Breast epithelium (tissue), 4 donors: Measurements from ENCODE around the gene ANTXRL. TPM values are rescaled to one million over a fixed set of nuclear protein-coding genes. Genes with fewer than 3 reads are reported as not detected.

Experiments used
- DNase-seq, 2 donors: peaks; one replicate each; pipeline ENCODE4 v3.0.0-alpha.2; 2019; ENCODE audit warnings: low spot score in 2 of 2
- H3K27ac ChIP-seq, 2 donors: fragments of 200-600 bp; sonication (generic) in 1 of 2; one replicate each; pipeline ENCODE4 v1.5.1; 2016 to 2019; ENCODE audit warnings: mild to moderate bottlenecking in 1 of 2
- H3K27me3 ChIP-seq, 2 donors: fragments of 200-600 bp; sonication (generic) in 1 of 2; one replicate each; pipeline versions ENCODE4 v1.5.1 to v1.6.0; 2017 to 2019; ENCODE audit warnings: control low read depth in 1 of 2, mild to moderate bottlenecking in 1 of 2
- H3K36me3 ChIP-seq: fragments of 200-600 bp; one replicate; pipeline ENCODE4 v1.5.1; 2019
- H3K4me1 ChIP-seq, 2 donors: fragments of 200-600 bp; sonication (generic); one replicate each; pipeline ENCODE4 v1.5.1; 2016 to 2019; ENCODE audit warnings: control low read depth in 1 of 2
- H3K4me3 ChIP-seq, 3 donors: fragments of 200-600 bp; sonication (generic); 1 replicate in 2 of 3; 2 replicates in 1 of 3; pipeline ENCODE4 v1.5.1; 2016 to 2019; ENCODE audit warnings: mild to moderate bottlenecking in 3 of 3, moderate library complexity in 2 of 3
- H3K9me3 ChIP-seq, 2 donors: fragments of 200-600 bp; sonication (generic) in 1 of 2; one replicate each; pipeline ENCODE4 v1.5.1; 2016 to 2019; ENCODE audit warnings: control low read depth in 1 of 2
- POLR2A ChIP-seq: fragments of 450-650 bp; IDR thresholded peaks from one replicate; pipeline ENCODE4 v1.6.1; 2016; ENCODE audit warnings: antibody characterized with exemption, mild to moderate bottlenecking, moderate library complexity
- POLR2AphosphoS5 ChIP-seq, 3 donors: sonication (generic); formaldehyde crosslinking; IDR thresholded peaks; one replicate each; pipeline ENCODE4 v1.6.1; 2017; ENCODE audit warnings: antibody characterized with exemption in 3 of 3
- intact Hi-C: fragments of 100-400 bp; cut with DNase I; formaldehyde crosslinking; loops from one replicate; pipeline ENCODE4 v1.15.1; 2023; ENCODE audit warnings: low total_unique reads
- total RNA-seq, 3 donors: library from RNA; depleted of rRNA; stranded (reverse); fragments of >200 nt; gene quantifications; one replicate each; pipeline ENCODE4 v1.1.0, GENCODE V29; 2016
- TF ChIP-seq, protein P1 (sequence below), 3 donors: fragments of 450-650 bp; IDR thresholded peaks; one replicate each; pipeline ENCODE4 v1.5.1; 2016 to 2017; ENCODE audit warnings: antibody characterized with exemption in 3 of 3, mild to moderate bottlenecking in 3 of 3, moderate library complexity in 3 of 3

Gene ANTXRL
- total RNA-seq, 3 donors from 2014 or later, result 0.15 TPM; not detected in 2

DNA sequence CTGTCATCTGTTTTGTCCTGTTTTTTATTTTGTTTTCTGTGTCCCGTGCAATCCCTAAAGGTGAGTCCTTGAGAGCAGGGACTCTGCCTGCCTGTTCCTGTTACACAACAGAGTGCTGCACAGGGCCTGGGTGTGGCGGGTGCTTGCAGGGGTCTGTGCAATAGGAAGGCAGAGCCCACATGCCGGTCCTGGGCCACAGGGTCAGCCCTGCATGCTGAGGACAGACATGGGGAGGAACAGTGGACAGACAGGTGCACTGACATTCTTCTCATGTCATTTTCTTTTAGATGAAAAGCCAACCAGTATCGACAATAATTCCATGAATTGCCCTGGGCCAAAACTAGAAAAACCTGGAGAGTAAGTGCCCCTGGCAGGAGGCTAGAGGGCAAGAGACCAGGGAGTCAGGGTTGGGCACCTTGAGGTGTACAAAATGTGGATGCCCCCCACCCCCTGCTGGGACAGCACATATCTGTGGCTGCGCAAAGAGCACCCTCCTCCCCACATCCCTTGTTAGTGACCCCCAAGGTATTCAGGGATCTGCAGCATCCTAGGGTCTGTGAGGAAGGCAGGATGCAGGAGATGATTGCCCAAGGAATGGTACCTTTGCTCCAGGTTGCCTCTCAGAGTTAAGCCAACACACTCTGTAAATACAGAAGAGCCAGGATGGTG is 19.9 kb downstream of the ANTXRL start:
- Histone ChIP-seq H3K4me1 (peaks cover 0 to 5% of the 10 kb centered on the region in 2 donors), H3K36me3 (no peaks in the 10 kb centered on the region), H3K9me3 (no peaks in the 10 kb centered on the region), H3K27me3 (no peaks in the 10 kb centered on the region), H3K27ac (no peak overlapping the region), H3K4me3 (no peak overlapping the region)
- intact Hi-C loops, result no loop called here
- peak in 1 of 2 donors; percentile 40 for DNase-seq
- TF ChIP-seq, protein P1, sequence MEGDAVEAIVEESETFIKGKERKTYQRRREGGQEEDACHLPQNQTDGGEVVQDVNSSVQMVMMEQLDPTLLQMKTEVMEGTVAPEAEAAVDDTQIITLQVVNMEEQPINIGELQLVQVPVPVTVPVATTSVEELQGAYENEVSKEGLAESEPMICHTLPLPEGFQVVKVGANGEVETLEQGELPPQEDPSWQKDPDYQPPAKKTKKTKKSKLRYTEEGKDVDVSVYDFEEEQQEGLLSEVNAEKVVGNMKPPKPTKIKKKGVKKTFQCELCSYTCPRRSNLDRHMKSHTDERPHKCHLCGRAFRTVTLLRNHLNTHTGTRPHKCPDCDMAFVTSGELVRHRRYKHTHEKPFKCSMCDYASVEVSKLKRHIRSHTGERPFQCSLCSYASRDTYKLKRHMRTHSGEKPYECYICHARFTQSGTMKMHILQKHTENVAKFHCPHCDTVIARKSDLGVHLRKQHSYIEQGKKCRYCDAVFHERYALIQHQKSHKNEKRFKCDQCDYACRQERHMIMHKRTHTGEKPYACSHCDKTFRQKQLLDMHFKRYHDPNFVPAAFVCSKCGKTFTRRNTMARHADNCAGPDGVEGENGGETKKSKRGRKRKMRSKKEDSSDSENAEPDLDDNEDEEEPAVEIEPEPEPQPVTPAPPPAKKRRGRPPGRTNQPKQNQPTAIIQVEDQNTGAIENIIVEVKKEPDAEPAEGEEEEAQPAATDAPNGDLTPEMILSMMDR (IDR thresholded peaks at IDR 0.05), result no peak
- TF ChIP-seq POLR2A (no peak), POLR2AphosphoS5 (IDR thresholded peaks at IDR 0.05) (no peak)

- Histone ChIP-seq H3K27ac (no peak overlapping the region), H3K4me1 (peaks cover 0 to 5% of the 10 kb centered on the region in 2 donors), H3K4me3 (no peak overlapping the region), H3K9me3 (no peaks in the 10 kb centered on the region), H3K36me3 (no peaks in the 10 kb centered on the region), H3K27me3 (no peaks in the 10 kb centered on the region)
- DNase-seq, result peak in 1 of 2 donors; percentile 38
- intact Hi-C loops, result no loop called here
- TF ChIP-seq POLR2A (no peak), POLR2AphosphoS5 (IDR thresholded peaks at IDR 0.05) (no peak)
- TF ChIP-seq, protein P1 (IDR thresholded peaks at IDR 0.05), result no peak
These were observed 20.7 kb downstream of the ANTXRL start for GRCh38 chr10:46307281-46308112.

GRCh38 chr10:46308113-46308415 is 21.3 kb downstream of the ANTXRL start:
- no peaks in the 10 kb centered on the region for H3K9me3 ChIP-seq
- TF ChIP-seq POLR2AphosphoS5 (IDR thresholded peaks at IDR 0.05) (no peak), POLR2A (no peak)
- TF ChIP-seq, protein P1 (IDR thresholded peaks at IDR 0.05), result no peak
- DNase-seq, result no peak
- peaks cover 0 to 5% of the 10 kb centered on the region in 2 donors for H3K4me1 ChIP-seq
- no peak overlapping the region for H3K27ac ChIP-seq
- H3K4me3 ChIP-seq, result no peak overlapping the region
- no peaks in the 10 kb centered on the region for H3K36me3 ChIP-seq
- no peaks in the 10 kb centered on the region for H3K27me3 ChIP-seq
- intact Hi-C loops, result no loop called here

GRCh38 chr10:46308666-46309450 is 22.1 kb downstream of the ANTXRL start:
- H3K4me3 ChIP-seq, result no peak overlapping the region
- intact Hi-C loops, result no loop called here
- H3K4me1 ChIP-seq, result peaks cover 0 to 5% of the 10 kb centered on the region in 2 donors
- H3K9me3 ChIP-seq, result no peaks in the 10 kb centered on the region
- H3K27me3 ChIP-seq, result no peaks in the 10 kb centered on the region
- TF ChIP-seq POLR2AphosphoS5 (IDR thresholded peaks at IDR 0.05) (no peak), POLR2A (no peak)
- TF ChIP-seq, protein P1 (IDR thresholded peaks at IDR 0.05), result no peak
- no peaks in the 10 kb centered on the region for H3K36me3 ChIP-seq
- DNase-seq, result peak in 1 of 2 donors; percentile 41
- H3K27ac ChIP-seq, result no peak overlapping the region
